GM19455 (cell line): ENCODE data around the gene ZNF830.
"Not testable (repeated sequence)": the region's sequence is repeated elsewhere in the genome, so short reads cannot be mapped to it uniquely, and the experiment has no call there.

Experiments used
- ATAC-seq: cut with Tn5 transposase; IDR thresholded peaks from one replicate; pipeline ENCODE4 v1.9.1; 2021; ENCODE audit not compliant: unreplicated experiment

ZNF830 gene

DNA sequence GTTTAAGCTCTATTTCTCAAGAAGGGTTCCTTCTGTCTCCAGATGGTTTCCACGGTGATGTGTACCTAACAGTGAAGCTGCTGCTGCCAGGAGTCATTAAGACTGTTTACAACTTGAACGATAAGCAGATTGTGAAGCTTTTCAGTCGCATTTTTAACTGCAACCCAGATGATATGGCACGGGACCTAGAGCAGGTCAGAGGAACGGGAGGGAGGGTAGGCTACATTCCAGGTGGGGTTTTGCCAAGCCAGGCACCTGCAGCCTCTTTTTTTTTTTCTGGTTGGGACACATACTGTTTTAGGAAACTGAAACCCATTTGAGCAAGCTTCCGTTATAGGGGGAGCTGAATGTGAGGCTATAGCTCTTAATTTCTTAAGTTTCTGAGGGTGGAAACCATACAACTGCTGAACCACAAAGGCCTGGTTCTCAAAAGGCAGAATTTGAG is 29.6 kb downstream of the ZNF830 start:
- no peak for ATAC-seq

DNA sequence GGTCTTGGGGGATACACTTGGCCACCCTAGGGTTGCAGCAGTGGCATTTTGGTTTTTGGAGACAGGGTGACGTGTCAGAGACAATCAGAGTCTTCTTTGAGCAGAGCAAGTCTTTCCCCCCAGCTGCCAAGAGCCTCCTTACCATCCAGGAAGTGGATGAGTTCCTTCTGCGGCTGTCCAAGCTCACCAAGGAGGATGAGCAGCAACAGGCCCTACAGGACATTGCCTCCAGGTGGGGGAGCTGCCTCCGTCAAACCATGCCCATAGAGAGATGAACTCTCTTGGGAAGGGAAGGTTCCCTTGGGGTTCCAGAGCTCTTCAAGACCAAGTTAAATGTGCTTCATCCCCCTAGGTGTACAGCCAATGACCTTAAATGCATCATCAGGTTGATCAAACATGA is 30.3 kb downstream of the ZNF830 start:
- ATAC-seq, result no peak

DNA sequence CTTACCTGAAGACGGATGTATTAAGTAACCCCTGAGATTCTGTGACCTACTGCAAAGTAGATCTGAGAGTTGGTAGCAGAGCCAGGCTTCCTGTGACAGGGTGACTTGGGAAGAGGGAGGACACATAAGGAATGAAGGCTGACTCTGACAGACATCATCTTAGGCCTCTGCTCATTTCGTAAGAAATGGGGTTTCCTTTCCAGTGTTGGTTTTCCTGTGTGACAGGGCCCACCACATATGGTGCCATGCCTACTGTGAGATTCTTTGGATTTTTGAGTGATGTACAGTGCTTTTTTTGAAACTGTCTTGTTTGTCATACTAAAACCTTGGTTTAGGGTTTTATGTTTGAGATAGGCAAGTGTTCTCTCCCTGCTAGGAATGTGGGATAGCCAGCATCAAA is 31.7 kb downstream of the ZNF830 start:
- ATAC-seq, result no peak

DNA sequence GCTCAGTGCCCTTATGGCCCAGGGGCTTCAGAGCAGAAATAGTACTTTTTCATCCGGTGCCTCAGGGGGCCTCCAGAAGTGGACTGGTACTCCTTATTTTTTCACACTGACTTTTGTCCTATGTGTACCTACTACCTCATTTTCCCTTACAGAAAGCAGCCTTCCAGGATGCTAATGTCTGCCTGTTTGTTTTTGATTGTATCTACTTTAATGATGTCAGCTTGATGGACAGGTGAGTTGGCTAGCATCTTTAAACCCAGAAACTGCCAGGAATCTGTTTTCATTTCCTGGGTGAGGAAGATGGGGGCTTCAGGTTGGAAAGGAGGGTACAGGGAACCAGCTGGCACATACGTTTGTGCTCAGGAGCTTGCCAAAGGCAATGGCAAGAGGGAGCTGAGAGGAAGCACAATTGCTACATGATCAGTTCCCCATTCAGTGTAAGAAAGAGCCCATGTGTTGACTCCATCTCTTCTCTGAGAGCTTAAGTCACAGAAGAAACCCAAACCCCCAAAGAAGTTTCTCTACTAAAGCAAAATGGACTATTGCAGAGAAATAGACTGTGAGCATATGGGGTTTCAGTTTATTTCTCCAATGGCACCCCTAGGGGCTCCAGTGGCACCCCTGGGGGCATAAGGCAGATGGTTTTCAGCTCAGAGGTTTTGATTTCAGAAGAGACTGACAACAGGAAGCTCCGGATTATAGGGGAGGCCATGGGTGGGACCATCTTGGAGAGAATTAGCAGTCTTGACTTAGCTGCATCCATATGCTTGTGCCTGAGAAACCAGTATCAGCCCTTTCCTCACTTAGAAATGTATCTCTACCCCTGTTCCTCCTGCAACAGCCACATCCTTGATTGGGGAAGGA is 35.3 kb downstream of the ZNF830 start:
- ATAC-seq, result no peak

DNA sequence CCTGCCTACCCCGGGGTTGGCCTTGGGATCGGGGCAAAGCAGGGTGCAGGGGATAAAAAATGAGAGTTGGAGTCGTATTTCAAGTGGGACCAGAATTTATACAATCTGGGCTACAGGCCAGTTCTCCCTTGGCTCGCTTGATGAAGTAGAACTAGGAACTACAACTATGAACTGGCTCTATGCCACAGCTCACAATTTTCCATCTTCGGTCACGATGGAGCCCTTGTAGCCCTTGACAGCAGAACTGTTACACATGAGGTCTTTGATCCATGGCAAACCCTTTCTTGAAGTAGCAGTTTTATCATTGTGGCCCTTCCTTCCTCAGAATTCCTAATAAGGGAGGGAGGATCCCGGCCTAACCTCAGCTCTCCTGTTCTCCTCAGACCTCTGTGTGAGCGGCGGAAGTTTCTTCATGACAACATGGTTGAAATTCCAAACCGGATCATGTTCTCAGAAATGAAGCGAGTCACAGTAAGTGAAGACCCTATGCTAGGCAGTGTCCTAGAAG is 36.1 kb downstream of the ZNF830 start:
- ATAC-seq, result no peak

DNA sequence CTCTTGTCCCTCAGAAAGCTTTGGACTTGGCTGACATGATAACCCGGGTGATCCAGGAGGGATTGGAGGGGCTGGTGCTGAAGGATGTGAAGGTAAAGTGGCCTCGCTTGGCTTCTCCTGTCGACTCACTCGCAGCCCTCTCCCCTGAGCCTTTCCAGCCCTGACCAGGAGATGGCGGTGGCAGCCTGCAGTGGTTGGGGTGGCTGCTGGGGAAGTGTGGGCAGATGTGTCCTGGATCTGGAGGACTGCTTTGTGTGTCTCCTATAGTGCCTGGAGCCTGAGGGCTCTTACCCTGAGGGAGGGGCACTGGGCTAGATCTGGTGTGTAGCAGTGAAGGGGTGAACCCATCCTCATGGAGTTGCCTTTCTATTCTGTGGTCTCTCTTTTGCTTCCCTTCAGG is 36.9 kb downstream of the ZNF830 start:
- peak; percentile 73 for ATAC-seq

DNA sequence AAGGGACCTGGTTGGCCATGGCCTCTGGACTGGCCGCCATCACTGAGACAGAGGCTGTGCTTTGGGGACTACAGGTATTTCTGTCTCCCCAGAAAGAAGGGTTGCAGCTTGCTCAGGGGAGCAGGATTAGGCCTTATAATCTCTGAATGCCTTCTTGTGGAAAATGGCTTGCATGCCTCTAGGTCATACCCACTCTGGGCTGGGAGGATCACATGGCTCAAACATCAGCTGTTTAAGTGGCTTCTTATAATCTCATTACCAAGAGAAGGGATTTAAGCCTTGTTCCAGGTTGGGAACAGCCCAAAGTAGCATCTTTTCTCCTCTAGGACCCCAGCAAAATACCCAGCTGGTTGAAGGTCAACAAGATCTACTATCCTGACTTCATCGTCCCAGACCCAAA is 38.1 kb downstream of the ZNF830 start:
- no peak for ATAC-seq

DNA sequence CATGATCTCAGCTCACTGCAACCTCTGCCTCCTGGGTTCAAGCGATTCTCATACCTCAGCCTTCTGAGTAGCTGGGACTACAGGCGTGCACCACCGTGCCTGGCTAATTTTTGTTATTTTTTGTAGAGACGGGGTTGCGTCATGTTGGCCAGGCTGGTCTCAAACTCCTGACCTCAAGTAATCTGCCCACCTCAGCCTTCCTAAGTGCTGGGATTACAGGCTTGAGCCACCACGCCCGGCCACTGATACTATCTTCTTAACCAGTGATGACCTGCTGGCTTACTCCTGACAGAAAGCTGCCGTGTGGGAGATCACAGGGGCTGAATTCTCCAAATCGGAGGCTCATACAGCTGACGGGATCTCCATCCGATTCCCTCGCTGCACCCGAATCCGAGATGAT is 39.6 kb downstream of the ZNF830 start:
- ATAC-seq, result not testable (repeated sequence)

DNA sequence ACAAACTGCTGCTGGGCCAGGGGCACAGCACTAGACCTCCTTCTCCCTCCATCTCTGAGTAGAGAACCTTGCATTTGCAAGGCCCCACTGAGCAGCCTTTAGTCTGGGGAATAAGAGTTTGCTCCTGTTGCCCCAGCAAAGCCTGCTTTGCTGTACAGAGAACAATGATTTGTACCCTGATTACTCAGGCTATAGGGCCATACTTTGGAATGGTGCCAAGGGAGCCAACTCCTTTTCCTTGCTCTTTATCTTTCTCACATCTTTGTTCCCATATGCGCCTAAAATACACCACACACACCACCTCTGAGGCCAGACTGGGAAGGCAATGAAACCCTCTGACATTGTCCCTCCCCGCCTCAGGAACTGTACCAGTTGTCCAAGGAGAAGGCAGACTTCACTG is 40.2 kb downstream of the ZNF830 start:
- no peak for ATAC-seq

DNA sequence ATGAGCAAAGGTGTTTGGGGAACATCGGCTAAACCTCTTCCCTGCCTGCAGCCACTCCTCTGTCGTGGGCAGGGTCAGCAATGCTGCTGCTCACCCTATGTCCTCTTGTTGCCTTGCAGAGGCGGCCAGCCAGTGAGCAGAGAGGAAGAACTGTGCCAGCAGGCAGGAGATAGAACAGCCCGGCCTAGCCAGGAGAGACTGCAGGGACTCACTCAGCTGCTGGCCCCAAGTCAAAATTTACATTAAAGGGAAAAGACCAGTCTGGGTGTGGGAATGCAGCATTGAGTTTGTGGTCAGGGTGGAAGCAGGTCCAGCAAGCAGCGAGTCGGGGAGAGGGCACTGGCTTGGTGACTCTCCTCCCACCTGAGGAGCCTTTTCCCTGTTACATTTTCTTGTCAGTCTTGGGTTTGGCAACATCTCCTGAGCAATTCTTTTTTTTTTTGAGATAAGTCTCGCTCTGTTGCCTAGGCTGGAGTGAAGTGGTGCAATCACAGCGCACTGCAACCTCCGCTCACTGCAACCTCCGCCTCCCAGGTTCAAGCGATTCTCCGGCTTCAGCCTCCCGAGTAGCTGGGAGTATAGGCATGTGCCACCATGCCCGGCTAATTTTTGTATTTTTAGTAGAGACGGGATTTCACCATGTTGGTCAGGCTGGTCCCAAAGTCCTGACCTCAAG is 41.7 kb downstream of the ZNF830 start:
- ATAC-seq, result no peak

DNA sequence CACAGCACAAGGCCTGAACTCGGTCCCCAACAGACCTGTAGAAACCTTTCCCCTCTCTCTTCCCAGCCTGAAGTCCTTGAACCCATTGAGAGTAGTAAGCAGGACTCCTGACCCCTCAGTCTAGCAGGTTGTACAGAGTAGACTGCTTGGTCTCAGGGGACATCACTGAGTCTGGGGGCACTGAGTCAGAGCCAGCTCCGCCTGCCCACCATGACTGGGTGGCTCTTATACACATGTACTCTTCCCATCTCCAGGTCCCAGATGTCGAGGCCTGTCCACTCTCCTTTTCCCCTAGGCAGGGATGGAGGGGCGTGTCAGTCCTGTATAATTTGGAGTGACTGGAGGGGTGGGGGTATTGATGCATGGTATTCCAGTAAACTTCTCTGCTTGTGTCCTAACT is 42.4 kb downstream of the ZNF830 start:
- ATAC-seq, result no peak

DNA sequence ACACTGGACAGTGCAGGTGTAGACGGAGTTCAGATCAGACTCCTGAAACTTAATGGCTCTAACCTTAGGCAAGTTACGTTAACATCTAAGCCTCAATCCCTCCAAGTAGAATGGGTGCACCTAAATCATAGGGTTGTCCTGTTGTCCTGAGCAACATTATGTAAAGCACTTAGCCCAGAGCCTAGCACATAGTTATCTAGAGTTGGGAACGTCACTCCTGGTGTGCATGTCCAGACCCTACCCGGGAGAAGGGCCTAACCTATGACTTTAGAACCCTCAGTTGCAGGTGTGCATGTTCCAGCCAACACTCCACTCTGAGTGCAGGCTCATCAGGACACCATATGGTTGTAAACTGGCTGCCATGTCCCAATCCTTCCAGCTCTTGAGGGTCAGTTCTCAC is 45.0 kb downstream of the ZNF830 start:
- no peak for ATAC-seq

DNA sequence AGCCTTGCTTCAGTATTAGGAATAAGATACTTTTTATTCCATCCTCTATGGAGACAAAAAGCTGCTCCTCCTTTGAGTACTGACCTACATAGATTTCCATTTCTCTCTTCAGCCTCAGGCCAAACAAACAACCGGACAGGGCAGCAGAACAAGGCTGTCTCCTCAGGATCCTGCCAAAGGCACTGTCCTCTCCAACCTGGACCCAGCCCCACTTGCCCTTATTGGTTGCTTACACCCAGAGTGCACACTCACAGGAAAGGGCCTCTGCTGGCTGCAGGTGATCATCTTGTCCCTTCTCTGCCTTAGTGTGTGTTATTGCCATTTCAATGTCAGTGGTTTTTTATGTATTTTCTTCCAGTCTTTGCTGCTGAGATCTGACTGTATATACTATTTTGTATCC is 45.6 kb downstream of the ZNF830 start:
- no peak for ATAC-seq

DNA sequence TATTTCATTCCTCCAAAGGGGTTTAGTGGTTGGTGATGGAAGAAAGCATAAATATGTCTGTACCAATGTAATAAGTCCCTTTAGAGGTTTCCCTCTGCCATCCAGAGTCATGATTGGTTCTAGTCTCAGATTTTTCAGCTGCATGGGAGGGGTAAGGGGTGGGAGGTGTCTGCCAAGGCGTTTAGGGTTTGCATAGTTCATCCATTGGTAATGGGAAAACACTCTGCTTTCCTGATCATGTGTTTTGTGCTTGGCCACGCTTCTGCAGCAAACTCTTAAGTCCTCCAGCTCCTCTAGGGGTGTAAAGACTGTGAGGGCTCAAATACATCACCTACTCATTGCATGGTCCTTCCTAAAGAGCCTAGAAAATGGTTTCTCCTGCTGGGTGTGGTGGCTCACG is 48.8 kb downstream of the ZNF830 start:
- no peak for ATAC-seq

DNA sequence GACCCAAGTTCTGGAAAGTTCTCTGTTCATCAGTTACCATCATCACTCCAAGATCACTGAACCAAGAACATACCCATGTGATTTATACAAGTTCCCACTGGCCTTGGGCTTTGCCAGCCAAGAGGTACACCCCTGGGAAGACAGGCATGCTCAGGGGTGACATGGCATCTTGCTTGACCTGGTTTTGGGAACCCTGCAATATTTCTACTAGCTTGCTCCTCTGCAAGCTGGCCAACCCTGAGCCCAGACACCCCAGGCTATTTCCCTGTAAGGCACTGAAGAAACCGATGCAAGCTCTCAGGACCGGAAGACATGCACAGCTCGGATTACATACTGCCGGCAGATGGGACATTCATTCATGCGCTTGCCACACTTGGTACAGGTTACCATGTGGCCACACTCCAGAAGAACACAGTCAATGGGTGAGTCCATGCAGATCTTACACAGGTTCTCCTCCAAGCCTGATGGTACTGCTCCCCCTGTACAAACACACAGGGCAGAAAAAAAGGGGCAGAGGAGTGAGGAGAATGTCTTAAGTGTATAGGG is 50.4 kb downstream of the ZNF830 start:
- ATAC-seq, result no peak
